Muscle of leg (tissue), 11 donors: ENCODE data around the gene GKN2. TPM values are rescaled to one million over a fixed set of nuclear protein-coding genes. Genes with fewer than 3 reads are reported as not detected.
A peak's percentile ranks its signal among the peaks of the same experiment; 100 is the strongest.

Experiments used
- DNase-seq: peaks from one replicate; pipeline ENCODE4 v3.0.0; 2013
- H3K27ac ChIP-seq: one replicate; pipeline ENCODE4 v1.5.1; 2013; ENCODE audit warnings: mild to moderate bottlenecking, low read length, control low read depth
- H3K27me3 ChIP-seq: one replicate; pipeline ENCODE4 v1.6.1; 2013; ENCODE audit warnings: low read length; ENCODE audit not compliant: control insufficient read depth, insufficient read depth
- H3K36me3 ChIP-seq: one replicate; pipeline ENCODE4 v1.6.1; 2013; ENCODE audit warnings: low read length; ENCODE audit not compliant: control insufficient read depth, insufficient read depth
- H3K4me1 ChIP-seq: one replicate; pipeline ENCODE4 v1.6.1; 2013; ENCODE audit warnings: low read length; ENCODE audit not compliant: control insufficient read depth, insufficient read depth
- H3K4me3 ChIP-seq: one replicate; pipeline ENCODE4 v1.5.1; 2013; ENCODE audit warnings: low read length, control low read depth
- H3K9me3 ChIP-seq: replicated peaks from 2 replicates; pipeline ENCODE4 v1.6.1; 2013; ENCODE audit warnings: low read depth, low read length; ENCODE audit not compliant: control insufficient read depth
- WGBS: methylation state at CpG from one replicate; pipeline ENCODE4 v1.1.5; 2013; ENCODE audit warnings: missing lambda C conversion rate; ENCODE audit not compliant: insufficient coverage; 5-methylcytosine and 5-hydroxymethylcytosine counted together
- polyA plus RNA-seq, 8 donors: library from polyadenylated mRNA; unstranded; fragments of 120-200 nt; gene quantifications; one replicate each; pipeline versions ENCODE4 v1.2.1 to v1.2.3, GENCODE V29; 2013; ENCODE audit warnings: inconsistent platforms in 1 of 8, low replicate concordance in 1 of 8; ENCODE audit not compliant: insufficient read length in 8 of 8, insufficient read depth in 1 of 8
- total RNA-seq: library from RNA; stranded (reverse); fragments of 120-200 nt; gene quantifications from one replicate; pipeline ENCODE4 v1.2.4, GENCODE V29; 2013

The GKN2 gene
- total and polyA plus RNA-seq, 9 donors: 0.36 TPM; not detected in 8

GRCh38 chr2:68980956-68981355 is 28.3 kb upstream of the GKN2 start:
- Histone ChIP-seq H3K4me3 (no peak overlapping the region), H3K9me3 (no peaks in the 10 kb centered on the region)
- no CpG with 5 or more reads among the region's 1 CpG for WGBS

GRCh38 chr2:68978098-68978497 is 25.4 kb upstream of the GKN2 start:
- no peak for DNase-seq
- no CpG with 5 or more reads among the region's 3 CpGs for WGBS

More at GRCh38 chr2:68980956-68981355, 28.3 kb upstream of the GKN2 start:
- Histone ChIP-seq H3K27ac (no peak overlapping the region), H3K4me1 (no peaks in the 10 kb centered on the region), H3K36me3 (no peaks in the 10 kb centered on the region), H3K27me3 (no peaks in the 10 kb centered on the region)
- DNase-seq: no peak

GRCh38 chr2:68977453-68977852 is 24.8 kb upstream of the GKN2 start:
- Histone ChIP-seq H3K9me3 (no peaks in the 10 kb centered on the region), H3K27me3 (no peaks in the 10 kb centered on the region), H3K36me3 (no peaks in the 10 kb centered on the region), H3K4me1 (no peaks in the 10 kb centered on the region), H3K4me3 (no peak overlapping the region), H3K27ac (no peak overlapping the region)
- DNase-seq: no peak
- 100% methylated on average over 1 of the region's 4 CpGs for WGBS

More at GRCh38 chr2:68978098-68978497, 25.4 kb upstream of the GKN2 start:
- Histone ChIP-seq H3K4me1 (no peaks in the 10 kb centered on the region), H3K4me3 (no peak overlapping the region), H3K36me3 (no peaks in the 10 kb centered on the region), H3K27me3 (no peaks in the 10 kb centered on the region), H3K27ac (no peak overlapping the region), H3K9me3 (no peaks in the 10 kb centered on the region)

GRCh38 chr2:68975844-68976243 is 23.2 kb upstream of the GKN2 start:
- DNase-seq: no peak
- H3K36me3 ChIP-seq: no peaks in the 10 kb centered on the region
- no CpG with 5 or more reads among the region's 2 CpGs for WGBS
- H3K27ac ChIP-seq: no peak overlapping the region
- no peaks in the 10 kb centered on the region for H3K4me1 ChIP-seq
- H3K4me3 ChIP-seq: no peak overlapping the region
- no peaks in the 10 kb centered on the region for H3K9me3 ChIP-seq
- no peaks in the 10 kb centered on the region for H3K27me3 ChIP-seq

- Histone ChIP-seq H3K27ac (no peak overlapping the region), H3K9me3 (no peaks in the 10 kb centered on the region), H3K36me3 (no peaks in the 10 kb centered on the region), H3K4me1 (no peaks in the 10 kb centered on the region), H3K4me3 (no peak overlapping the region), H3K27me3 (no peaks in the 10 kb centered on the region)
- WGBS: 50% methylated on average over 2 of the region's 9 CpGs
- DNase-seq: peak; percentile 34
Measured at GRCh38 chr2:68974946-68975665, 22.4 kb upstream of the GKN2 start.

GRCh38 chr2:68974251-68974650 is 21.6 kb upstream of the GKN2 start, which contains the start of gene GKN1:
TSS of gene GKN1 (plus strand) at chr2:68974636. CDS start at chr2:68974678, 42 bp downstream.
- H3K4me1 ChIP-seq: peaks cover 1% of the 10 kb centered on the region
- no CpG with 5 or more reads among the region's 3 CpGs for WGBS
- H3K27ac ChIP-seq: no peak within 1 kb of the TSS
- H3K36me3 ChIP-seq: no peaks in the 10 kb centered on the region
- H3K9me3 ChIP-seq: no peaks in the 10 kb centered on the region
- no peaks in the 10 kb centered on the region for H3K27me3 ChIP-seq
- no peak for DNase-seq
- no peak within 1 kb of the TSS for H3K4me3 ChIP-seq

- H3K36me3 ChIP-seq: no peaks in the 10 kb centered on the region
- WGBS: 57% methylated on average over 1 of the region's 5 CpGs
- no peak overlapping the region for H3K27ac ChIP-seq
- peaks cover 9% of the 10 kb centered on the region for H3K4me1 ChIP-seq
- H3K9me3 ChIP-seq: no peaks in the 10 kb centered on the region
- H3K27me3 ChIP-seq: no peaks in the 10 kb centered on the region
- H3K4me3 ChIP-seq: no peak overlapping the region
- DNase-seq: peak; percentile 52
Measured at GRCh38 chr2:68971591-68972231, 19.0 kb upstream of the GKN2 start.

- no peaks in the 10 kb centered on the region for H3K36me3 ChIP-seq
- H3K27ac ChIP-seq: peak overlapping the region; percentile 88
- H3K4me3 ChIP-seq: no peak overlapping the region
- peak; percentile 94 for DNase-seq
- 0% methylated on average over 1 of the region's 8 CpGs for WGBS
- H3K9me3 ChIP-seq: no peaks in the 10 kb centered on the region
- H3K27me3 ChIP-seq: no peaks in the 10 kb centered on the region
- H3K4me1 ChIP-seq: peaks cover 9% of the 10 kb centered on the region
Measured at GRCh38 chr2:68970566-68971265, 18.0 kb upstream of the GKN2 start.

GRCh38 chr2:68969736-68970490 is 17.2 kb upstream of the GKN2 start:
- H3K27ac ChIP-seq: peak overlapping the region; percentile 88
- peak; percentile 73 for DNase-seq
- no peaks in the 10 kb centered on the region for H3K9me3 ChIP-seq
- no peak overlapping the region for H3K4me3 ChIP-seq
- 58% methylated on average over 5 of the region's 8 CpGs for WGBS
- peaks cover 9% of the 10 kb centered on the region for H3K4me1 ChIP-seq
- no peaks in the 10 kb centered on the region for H3K27me3 ChIP-seq
- H3K36me3 ChIP-seq: no peaks in the 10 kb centered on the region
